Measurements from ENCODE around the gene PTPRD.
"Not testable (repeated sequence)": the region's sequence is repeated elsewhere in the genome, so short reads cannot be mapped to it uniquely, and the experiment has no call there.

PTPRD gene

GRCh38 chr9:9494336-9494735 lies 1118.5 kb downstream of the PTPRD start:
- Histone ChIP-seq H3K36me3 (ENCODE audit: control insufficient read depth in 2 of 2, insufficient read depth in 2 of 2, low read length in 2 of 2) (no peaks in the 10 kb centered on the region), H3K9me3 (ENCODE audit: control insufficient read depth in 2 of 2, low read length in 2 of 2) (peaks cover 0 to 3% of the 10 kb centered on the region in 2 donors), H3K9ac (ENCODE audit: low read length in 2 of 2) (no peak overlapping the region), H3K27me3 (ENCODE audit: control insufficient read depth in 1 of 2, insufficient read depth in 2 of 2, low read length in 2 of 2) (no peaks in the 10 kb centered on the region), H3K4me3 (ENCODE audit: low read length in 2 of 2) (no peak overlapping the region), H3K4me1 (ENCODE audit: control insufficient read depth, insufficient read depth, low read length) (no peaks in the 10 kb centered on the region), H3K27ac (ENCODE audit: low read length) (no peak overlapping the region)

GRCh38 chr9:9492506-9492905 lies 1120.3 kb downstream of the PTPRD start:
- Histone ChIP-seq H3K4me1 (ENCODE audit: control insufficient read depth, insufficient read depth, low read length) (no peaks in the 10 kb centered on the region), H3K27ac (ENCODE audit: low read length) (no peak overlapping the region), H3K9ac (ENCODE audit: low read length in 2 of 2) (no peak overlapping the region), H3K27me3 (ENCODE audit: control insufficient read depth in 1 of 2, insufficient read depth in 2 of 2, low read length in 2 of 2) (no peaks in the 10 kb centered on the region), H3K4me3 (ENCODE audit: low read length in 2 of 2) (no peak overlapping the region), H3K36me3 (ENCODE audit: control insufficient read depth in 2 of 2, insufficient read depth in 2 of 2, low read length in 2 of 2) (no peaks in the 10 kb centered on the region), H3K9me3 (ENCODE audit: control insufficient read depth in 2 of 2, low read length in 2 of 2) (peaks cover 0 to 3% of the 10 kb centered on the region in 2 donors)

- no peaks in the 10 kb centered on the region for H3K36me3 ChIP-seq (ENCODE audit: control insufficient read depth in 2 of 2, insufficient read depth in 2 of 2, low read length in 2 of 2)
- H3K9me3 ChIP-seq (ENCODE audit: control insufficient read depth in 2 of 2, low read length in 2 of 2), result no peaks in the 10 kb centered on the region
- H3K27me3 ChIP-seq (ENCODE audit: control insufficient read depth in 1 of 2, insufficient read depth in 2 of 2, low read length in 2 of 2), result no peaks in the 10 kb centered on the region
- H3K4me1 ChIP-seq (ENCODE audit: control insufficient read depth, insufficient read depth, low read length), result no peaks in the 10 kb centered on the region
- no peak overlapping the region for H3K27ac ChIP-seq (ENCODE audit: low read length)
- H3K4me3 ChIP-seq (ENCODE audit: low read length in 2 of 2), result no peak overlapping the region
- no peak overlapping the region for H3K9ac ChIP-seq (ENCODE audit: low read length in 2 of 2)
These were observed 1123.6 kb downstream of the PTPRD start for GRCh38 chr9:9489183-9489582.

- no peaks in the 10 kb centered on the region for H3K27me3 ChIP-seq (ENCODE audit: control insufficient read depth in 1 of 2, insufficient read depth in 2 of 2, low read length in 2 of 2)
- no peaks in the 10 kb centered on the region for H3K4me1 ChIP-seq (ENCODE audit: control insufficient read depth, insufficient read depth, low read length)
- no peak overlapping the region for H3K9ac ChIP-seq (ENCODE audit: low read length in 2 of 2)
- H3K4me3 ChIP-seq (ENCODE audit: low read length in 2 of 2), result no peak overlapping the region
- no peak overlapping the region for H3K27ac ChIP-seq (ENCODE audit: low read length)
- H3K36me3 ChIP-seq (ENCODE audit: control insufficient read depth in 2 of 2, insufficient read depth in 2 of 2, low read length in 2 of 2), result no peaks in the 10 kb centered on the region
- no peaks in the 10 kb centered on the region for H3K9me3 ChIP-seq (ENCODE audit: control insufficient read depth in 2 of 2, low read length in 2 of 2)
These were observed 1129.6 kb downstream of the PTPRD start for GRCh38 chr9:9483175-9483574.

- H3K9me3 ChIP-seq (ENCODE audit: control insufficient read depth in 2 of 2, low read length in 2 of 2), result no peaks in the 10 kb centered on the region
- H3K4me1 ChIP-seq (ENCODE audit: control insufficient read depth, insufficient read depth, low read length), result no peaks in the 10 kb centered on the region
- H3K27me3 ChIP-seq (ENCODE audit: control insufficient read depth in 1 of 2, insufficient read depth in 2 of 2, low read length in 2 of 2), result no peaks in the 10 kb centered on the region
- no peak overlapping the region for H3K27ac ChIP-seq (ENCODE audit: low read length)
- H3K36me3 ChIP-seq (ENCODE audit: control insufficient read depth in 2 of 2, insufficient read depth in 2 of 2, low read length in 2 of 2), result no peaks in the 10 kb centered on the region
- no peak overlapping the region for H3K9ac ChIP-seq (ENCODE audit: low read length in 2 of 2)
- H3K4me3 ChIP-seq (ENCODE audit: low read length in 2 of 2), result no peak overlapping the region
These were observed 1134.1 kb downstream of the PTPRD start for GRCh38 chr9:9478741-9479140.

GRCh38 chr9:9469271-9469670 lies 1143.5 kb downstream of the PTPRD start:
- Histone ChIP-seq H3K9ac (ENCODE audit: low read length in 2 of 2) (no peak overlapping the region), H3K27me3 (ENCODE audit: control insufficient read depth in 1 of 2, insufficient read depth in 2 of 2, low read length in 2 of 2) (no peaks in the 10 kb centered on the region), H3K36me3 (ENCODE audit: control insufficient read depth in 2 of 2, insufficient read depth in 2 of 2, low read length in 2 of 2) (no peaks in the 10 kb centered on the region), H3K27ac (ENCODE audit: low read length) (no peak overlapping the region), H3K9me3 (ENCODE audit: control insufficient read depth in 2 of 2, low read length in 2 of 2) (no peaks in the 10 kb centered on the region), H3K4me1 (ENCODE audit: control insufficient read depth, insufficient read depth, low read length) (no peaks in the 10 kb centered on the region), H3K4me3 (ENCODE audit: low read length in 2 of 2) (no peak overlapping the region)

- H3K4me1 ChIP-seq (ENCODE audit: control insufficient read depth, insufficient read depth, low read length); H3K27me3 ChIP-seq (ENCODE audit: control insufficient read depth in 1 of 2, insufficient read depth in 2 of 2, low read length in 2 of 2); H3K9ac ChIP-seq (ENCODE audit: low read length in 2 of 2); H3K36me3 ChIP-seq (ENCODE audit: control insufficient read depth in 2 of 2, insufficient read depth in 2 of 2, low read length in 2 of 2); H3K4me3 ChIP-seq (ENCODE audit: low read length in 2 of 2); H3K9me3 ChIP-seq (ENCODE audit: control insufficient read depth in 2 of 2, low read length in 2 of 2); H3K27ac ChIP-seq (ENCODE audit: low read length): not testable (repeated sequence)
These were observed 1170.9 kb downstream of the PTPRD start for GRCh38 chr9:9441874-9442273.

GRCh38 chr9:9437641-9438040 lies 1175.2 kb downstream of the PTPRD start:
- Histone ChIP-seq H3K36me3 (ENCODE audit: control insufficient read depth in 2 of 2, insufficient read depth in 2 of 2, low read length in 2 of 2) (no peaks in the 10 kb centered on the region), H3K9me3 (ENCODE audit: control insufficient read depth in 2 of 2, low read length in 2 of 2) (no peaks in the 10 kb centered on the region), H3K4me1 (ENCODE audit: control insufficient read depth, insufficient read depth, low read length) (no peaks in the 10 kb centered on the region), H3K9ac (ENCODE audit: low read length in 2 of 2) (no peak overlapping the region), H3K4me3 (ENCODE audit: low read length in 2 of 2) (no peak overlapping the region), H3K27ac (ENCODE audit: low read length) (no peak overlapping the region), H3K27me3 (ENCODE audit: control insufficient read depth in 1 of 2, insufficient read depth in 2 of 2, low read length in 2 of 2) (no peaks in the 10 kb centered on the region)

GRCh38 chr9:9426454-9426853 lies 1186.3 kb downstream of the PTPRD start:
- not testable (repeated sequence) for H3K4me1 ChIP-seq (ENCODE audit: control insufficient read depth, insufficient read depth, low read length); H3K9me3 ChIP-seq (ENCODE audit: control insufficient read depth in 2 of 2, low read length in 2 of 2); H3K9ac ChIP-seq (ENCODE audit: low read length in 2 of 2); H3K4me3 ChIP-seq (ENCODE audit: low read length in 2 of 2); H3K36me3 ChIP-seq (ENCODE audit: control insufficient read depth in 2 of 2, insufficient read depth in 2 of 2, low read length in 2 of 2); H3K27me3 ChIP-seq (ENCODE audit: control insufficient read depth in 1 of 2, insufficient read depth in 2 of 2, low read length in 2 of 2); H3K27ac ChIP-seq (ENCODE audit: low read length)

GRCh38 chr9:9412241-9412640 lies 1200.6 kb downstream of the PTPRD start:
- no peaks in the 10 kb centered on the region for H3K4me1 ChIP-seq (ENCODE audit: control insufficient read depth, insufficient read depth, low read length)
- H3K27me3 ChIP-seq (ENCODE audit: control insufficient read depth in 1 of 2, insufficient read depth in 2 of 2, low read length in 2 of 2), result no peaks in the 10 kb centered on the region

GRCh38 chr9:9410736-9411135 lies 1202.1 kb downstream of the PTPRD start:
- Histone ChIP-seq H3K4me1 (ENCODE audit: control insufficient read depth, insufficient read depth, low read length) (no peaks in the 10 kb centered on the region), H3K27me3 (ENCODE audit: control insufficient read depth in 1 of 2, insufficient read depth in 2 of 2, low read length in 2 of 2) (no peaks in the 10 kb centered on the region), H3K27ac (ENCODE audit: low read length) (no peak overlapping the region), H3K9ac (ENCODE audit: low read length in 2 of 2) (no peak overlapping the region), H3K4me3 (ENCODE audit: low read length in 2 of 2) (no peak overlapping the region), H3K36me3 (ENCODE audit: control insufficient read depth in 2 of 2, insufficient read depth in 2 of 2, low read length in 2 of 2) (no peaks in the 10 kb centered on the region), H3K9me3 (ENCODE audit: control insufficient read depth in 2 of 2, low read length in 2 of 2) (no peaks in the 10 kb centered on the region)

More at GRCh38 chr9:9412241-9412640, 1200.6 kb downstream of the PTPRD start:
- Histone ChIP-seq H3K27ac (ENCODE audit: low read length) (no peak overlapping the region), H3K4me3 (ENCODE audit: low read length in 2 of 2) (no peak overlapping the region), H3K9me3 (ENCODE audit: control insufficient read depth in 2 of 2, low read length in 2 of 2) (no peaks in the 10 kb centered on the region), H3K36me3 (ENCODE audit: control insufficient read depth in 2 of 2, insufficient read depth in 2 of 2, low read length in 2 of 2) (no peaks in the 10 kb centered on the region), H3K9ac (ENCODE audit: low read length in 2 of 2) (no peak overlapping the region)

GRCh38 chr9:9399982-9400381 lies 1212.8 kb downstream of the PTPRD start:
- H3K9me3 ChIP-seq (ENCODE audit: control insufficient read depth in 2 of 2, low read length in 2 of 2), result no peaks in the 10 kb centered on the region
- no peaks in the 10 kb centered on the region for H3K27me3 ChIP-seq (ENCODE audit: control insufficient read depth in 1 of 2, insufficient read depth in 2 of 2, low read length in 2 of 2)
- no peaks in the 10 kb centered on the region for H3K36me3 ChIP-seq (ENCODE audit: control insufficient read depth in 2 of 2, insufficient read depth in 2 of 2, low read length in 2 of 2)
- H3K4me1 ChIP-seq (ENCODE audit: control insufficient read depth, insufficient read depth, low read length), result no peaks in the 10 kb centered on the region
- H3K4me3 ChIP-seq (ENCODE audit: low read length in 2 of 2), result no peak overlapping the region
- H3K27ac ChIP-seq (ENCODE audit: low read length), result no peak overlapping the region
- no peak overlapping the region for H3K9ac ChIP-seq (ENCODE audit: low read length in 2 of 2)
